CD4-positive, CD25-positive, alpha-beta regulatory T cell (primary cell): ENCODE measurements around the gene HDAC4. TPM values are rescaled to one million over a fixed set of nuclear protein-coding genes. Genes with fewer than 3 reads are reported as not detected.

Source experiments
- ATAC-seq, 2 donors: fragments of 150-1000 bp; cut with Tn5 transposase; one replicate each; pipeline ENCODE4 v1.10.0; 2021; ENCODE audit warnings: low read depth in 2 of 2, moderate number of reproducible peaks in 2 of 2, moderate library complexity in 1 of 2
- DNase-seq, 3 donors: peaks; one replicate each; pipeline versions ENCODE4 v3.0.0 to v3.0.0-alpha.2; 2012 to 2022; ENCODE audit warnings: mixed read lengths in 1 of 3
- H3K27ac ChIP-seq: one replicate; pipeline ENCODE4 v1.7.0; 2013; ENCODE audit warnings: mild to moderate bottlenecking, low read length; ENCODE audit not compliant: insufficient read depth, poor library complexity, severe bottlenecking
- H3K27me3 ChIP-seq: one replicate; pipeline ENCODE4 v1.7.0; 2013; ENCODE audit warnings: low read length; ENCODE audit not compliant: control insufficient read depth, insufficient read depth
- H3K36me3 ChIP-seq: one replicate; pipeline ENCODE4 v1.7.0; 2013; ENCODE audit warnings: mild to moderate bottlenecking, low read length, moderate library complexity; ENCODE audit not compliant: control insufficient read depth, insufficient read depth
- H3K4me1 ChIP-seq: 2 replicates; pipeline ENCODE4 v1.7.0; 2013; ENCODE audit warnings: mild to moderate bottlenecking, low read length; ENCODE audit not compliant: insufficient read depth, control insufficient read depth, poor library complexity, severe bottlenecking
- H3K4me3 ChIP-seq: one replicate; pipeline ENCODE4 v1.7.0; 2013; ENCODE audit warnings: low read depth, mild to moderate bottlenecking, low read length, moderate library complexity
- H3K9me3 ChIP-seq, 2 experiments: 1 replicate in 1 of 2; 2 replicates in 1 of 2; pipeline ENCODE4 v1.7.0; 2013; ENCODE audit warnings: low read length in 2 of 2, mild to moderate bottlenecking in 1 of 2, moderate library complexity in 1 of 2; ENCODE audit not compliant: control insufficient read depth in 2 of 2
- H3K27ac Mint-ChIP-seq, 3 donors: one replicate each; pipeline ENCODE4 v1.8.0; 2020 to 2022; ENCODE audit warnings: mild to moderate bottlenecking in 3 of 3, mixed read lengths in 3 of 3, moderate library complexity in 2 of 3
- H3K27me3 Mint-ChIP-seq: one replicate; pipeline ENCODE4 v1.8.0; 2022; ENCODE audit warnings: mild to moderate bottlenecking, mixed read lengths
- H3K36me3 Mint-ChIP-seq: one replicate; pipeline ENCODE4 v1.8.0; 2020; ENCODE audit warnings: mixed read lengths
- H3K4me1 Mint-ChIP-seq, 4 donors: one replicate each; pipeline ENCODE4 v1.8.0; 2020 to 2022; ENCODE audit warnings: mixed read lengths in 4 of 4, mild to moderate bottlenecking in 1 of 4
- H3K4me3 Mint-ChIP-seq, 4 donors: one replicate each; pipeline ENCODE4 v1.8.0; 2020 to 2022; ENCODE audit warnings: mild to moderate bottlenecking in 4 of 4, mixed read lengths in 4 of 4, moderate library complexity in 3 of 4
- H3K9me3 Mint-ChIP-seq, 7 donors: one replicate each; pipeline ENCODE4 v1.8.0; 2020 to 2022; ENCODE audit warnings: mixed read lengths in 7 of 7, mild to moderate bottlenecking in 3 of 7, moderate library complexity in 2 of 7
- polyA plus RNA-seq, 4 donors: library from polyadenylated mRNA; unstranded; fragments of 300-500 nt; fragmentation: Illumina TruSeq; gene quantifications; one replicate each; pipeline ENCODE4 v1.2.3, GENCODE V29; 2021
- total RNA-seq: library from RNA; stranded (reverse); gene quantifications from one replicate; pipeline ENCODE4 v1.2.3, GENCODE V29; 2022

The HDAC4 gene
- total and polyA plus RNA-seq, 5 donors from 2014 or later: 6.5 to 118 (median 8.6) TPM

DNA sequence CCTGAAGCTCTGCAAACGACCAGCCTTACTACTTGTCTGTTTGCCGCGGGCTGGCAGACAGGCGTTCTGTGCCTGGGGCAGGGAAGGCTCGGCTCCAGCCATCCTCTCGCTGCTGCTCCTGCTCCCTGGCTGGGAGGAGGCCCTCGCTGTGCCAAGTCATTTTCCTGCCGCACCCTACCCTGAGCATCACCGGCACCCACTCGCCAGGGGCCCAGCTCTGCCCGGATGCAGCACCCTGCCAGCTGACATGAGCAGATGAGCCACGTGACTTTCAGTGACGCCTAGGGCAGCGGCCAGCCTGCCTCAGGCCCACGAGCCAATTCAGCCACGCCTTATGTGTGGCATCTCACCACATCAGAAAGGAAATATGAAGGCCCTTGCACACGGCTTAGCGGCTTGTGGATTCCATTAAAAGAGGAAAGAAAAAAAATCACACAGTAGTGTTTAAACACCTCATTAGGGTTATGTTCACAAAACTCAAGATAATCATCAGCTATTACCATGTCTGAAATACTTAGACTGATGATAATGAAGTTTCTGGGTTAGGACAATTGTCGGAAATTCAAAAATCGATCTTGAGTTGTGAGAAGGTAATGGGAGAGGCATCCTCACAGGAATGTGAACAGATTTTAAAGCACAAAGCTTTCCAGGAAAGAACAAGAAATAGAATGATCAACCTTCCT is 302.4 kb downstream of the HDAC4 start:
- H3K36me3 ChIP-seq: peaks cover 56% of the 10 kb centered on the region
- H3K4me1 ChIP-seq: no peaks in the 10 kb centered on the region
- Mint-ChIP-seq H3K9me3 (no peaks in the 10 kb centered on the region), H3K36me3 (peaks cover 23% of the 10 kb centered on the region), H3K4me3 (no peak overlapping the region), H3K27ac (no peak overlapping the region), H3K4me1 (no peaks in the 10 kb centered on the region), H3K27me3 (no peaks in the 10 kb centered on the region)
- no peak overlapping the region for H3K27ac ChIP-seq
- DNase-seq (no peak), ATAC-seq (no peak)
- no peak overlapping the region for H3K4me3 ChIP-seq
- no peaks in the 10 kb centered on the region for H3K27me3 ChIP-seq
- no peaks in the 10 kb centered on the region for H3K9me3 ChIP-seq

DNA sequence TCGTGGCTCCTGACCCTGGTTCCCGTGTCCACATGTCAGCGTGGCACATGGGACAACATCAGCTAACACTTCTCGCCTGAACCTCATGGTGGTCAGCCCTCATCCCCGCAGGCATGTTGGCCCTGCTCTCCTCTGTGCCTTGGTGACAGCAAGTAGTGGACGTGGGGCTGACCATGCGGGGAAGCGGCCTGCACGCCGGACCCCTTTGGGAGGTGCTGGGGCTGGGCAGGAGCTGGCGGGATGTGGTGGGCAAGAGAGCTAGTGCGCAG is 303.5 kb downstream of the HDAC4 start:
- ATAC-seq (no peak), DNase-seq (no peak)
- H3K27me3 ChIP-seq: no peaks in the 10 kb centered on the region
- no peak overlapping the region for H3K4me3 ChIP-seq
- Mint-ChIP-seq H3K36me3 (peaks cover 23% of the 10 kb centered on the region), H3K4me3 (no peak overlapping the region), H3K27me3 (no peaks in the 10 kb centered on the region), H3K4me1 (no peaks in the 10 kb centered on the region), H3K27ac (no peak overlapping the region), H3K9me3 (no peaks in the 10 kb centered on the region)
- no peaks in the 10 kb centered on the region for H3K4me1 ChIP-seq
- H3K36me3 ChIP-seq: peaks cover 52% of the 10 kb centered on the region
- H3K9me3 ChIP-seq: no peaks in the 10 kb centered on the region
- H3K27ac ChIP-seq: no peak overlapping the region

DNA sequence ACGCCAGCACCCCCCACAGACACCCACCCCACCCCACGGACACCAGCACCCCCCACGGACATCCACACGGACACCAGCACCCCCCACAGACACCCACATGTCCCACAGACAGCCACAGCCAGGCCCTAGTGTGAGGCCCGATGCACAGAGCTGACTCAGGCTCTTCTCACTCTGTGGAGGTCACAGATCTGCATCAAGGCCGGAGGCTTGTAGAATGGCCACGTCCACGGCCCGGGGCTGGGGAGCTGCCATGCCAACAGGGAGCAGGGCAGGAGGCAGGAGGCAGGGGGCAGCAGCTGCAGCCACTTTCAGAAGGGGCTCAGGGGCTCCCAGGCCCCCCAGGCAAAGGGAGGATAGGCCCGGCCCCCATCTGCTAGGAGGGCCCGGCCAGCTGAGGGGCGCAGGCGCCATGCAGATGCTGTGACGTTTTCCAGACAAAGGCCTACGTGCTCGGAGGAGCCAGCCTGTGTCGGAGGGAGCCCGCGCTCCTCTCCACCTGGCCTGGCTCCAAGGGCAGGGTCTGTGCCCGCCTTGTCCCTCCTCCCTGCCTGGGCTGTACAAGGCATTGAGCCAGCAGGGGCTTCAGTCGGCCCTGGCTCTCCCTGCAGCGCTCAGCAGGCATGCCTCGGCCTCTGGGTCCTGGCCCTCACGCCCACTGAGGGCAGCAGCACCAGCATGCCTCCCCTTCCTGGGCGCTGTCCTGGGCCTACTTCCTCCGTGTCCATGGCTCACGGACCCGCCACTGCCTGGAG is 304.0 kb downstream of the HDAC4 start:
- no peak overlapping the region for H3K27ac ChIP-seq

DNA sequence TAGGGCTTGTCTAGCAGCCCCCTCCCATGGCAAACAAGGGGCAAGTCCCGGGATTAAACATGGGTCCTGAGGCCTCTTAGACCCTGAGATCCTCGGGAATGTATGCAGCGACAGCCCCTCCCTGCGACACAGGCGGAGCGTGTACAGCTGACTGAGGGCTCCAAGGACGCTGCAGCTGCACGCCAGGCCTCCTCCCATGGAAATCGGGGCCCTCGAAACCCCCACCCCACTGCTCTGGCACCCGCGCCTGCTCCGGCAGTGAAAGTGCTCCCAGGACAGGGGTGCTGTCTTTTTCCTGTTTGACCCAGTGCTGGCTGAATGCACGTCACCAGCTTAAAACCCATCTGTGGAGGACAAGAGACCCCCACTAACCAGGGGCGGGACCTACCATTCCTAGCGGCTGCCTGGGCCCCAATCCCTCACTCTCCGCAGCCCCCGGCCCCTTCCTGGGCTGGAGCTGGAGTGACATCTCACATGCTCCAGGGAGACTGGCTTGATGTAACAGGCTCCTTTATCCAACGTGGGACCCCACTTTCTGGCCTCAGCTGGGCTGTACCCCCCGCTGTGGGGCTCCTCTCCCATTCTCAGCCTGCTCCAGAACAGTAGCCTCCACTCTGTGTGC is 305.2 kb downstream of the HDAC4 start:
- Histone ChIP-seq H3K36me3 (peaks cover 51% of the 10 kb centered on the region), H3K4me1 (no peaks in the 10 kb centered on the region), H3K9me3 (no peaks in the 10 kb centered on the region), H3K27ac (no peak overlapping the region), H3K27me3 (no peaks in the 10 kb centered on the region), H3K4me3 (no peak overlapping the region)
- no peak overlapping the region for H3K27ac Mint-ChIP-seq
- H3K4me1 Mint-ChIP-seq: no peaks in the 10 kb centered on the region
- H3K9me3 Mint-ChIP-seq: no peaks in the 10 kb centered on the region
- ATAC-seq: no peak
- H3K27me3 Mint-ChIP-seq: no peaks in the 10 kb centered on the region
- peaks cover 21% of the 10 kb centered on the region for H3K36me3 Mint-ChIP-seq
- H3K4me3 Mint-ChIP-seq: peak overlapping the region in 1 of 4 donors; percentile 35
- DNase-seq: no peak

More for the DNA sequence above, 304.0 kb downstream of the HDAC4 start:
- no peaks in the 10 kb centered on the region for H3K9me3 Mint-ChIP-seq
- Histone ChIP-seq H3K27me3 (no peaks in the 10 kb centered on the region), H3K9me3 (no peaks in the 10 kb centered on the region), H3K36me3 (peaks cover 50% of the 10 kb centered on the region), H3K4me1 (no peaks in the 10 kb centered on the region), H3K4me3 (no peak overlapping the region)
- DNase-seq (no peak), ATAC-seq (no peak)
- no peak overlapping the region for H3K4me3 Mint-ChIP-seq
- no peaks in the 10 kb centered on the region for H3K27me3 Mint-ChIP-seq
- no peak overlapping the region for H3K27ac Mint-ChIP-seq
- H3K36me3 Mint-ChIP-seq: peaks cover 23% of the 10 kb centered on the region
- H3K4me1 Mint-ChIP-seq: no peaks in the 10 kb centered on the region

DNA sequence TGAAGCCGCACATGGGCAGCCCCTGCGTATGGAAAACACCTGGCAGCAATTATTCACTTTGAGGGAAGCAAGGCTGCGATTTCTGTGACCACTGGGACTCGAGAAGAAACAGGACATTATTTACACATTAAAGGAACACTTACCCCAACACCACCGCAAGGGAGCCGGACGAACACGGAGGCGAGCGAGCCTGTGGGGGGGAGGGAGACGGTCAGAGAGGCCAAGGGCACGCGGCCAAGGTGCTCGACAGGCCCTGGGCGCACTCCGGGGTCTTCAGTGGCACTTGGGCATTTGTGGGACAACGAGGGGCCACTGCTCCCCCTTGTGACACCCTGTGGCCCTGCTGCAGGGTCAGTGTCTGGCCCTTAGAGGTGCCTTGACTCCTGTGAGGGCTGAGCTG is 306.0 kb downstream of the HDAC4 start:
- peaks cover 50% of the 10 kb centered on the region for H3K36me3 ChIP-seq
- H3K4me3 Mint-ChIP-seq: no peak overlapping the region
- no peaks in the 10 kb centered on the region for H3K9me3 ChIP-seq
- H3K4me1 ChIP-seq: no peaks in the 10 kb centered on the region
- peaks cover 16% of the 10 kb centered on the region for H3K36me3 Mint-ChIP-seq
- DNase-seq (no peak), ATAC-seq (no peak)
- no peaks in the 10 kb centered on the region for H3K4me1 Mint-ChIP-seq
- H3K27ac Mint-ChIP-seq: no peak overlapping the region
- H3K27ac ChIP-seq: no peak overlapping the region
- H3K27me3 Mint-ChIP-seq: no peaks in the 10 kb centered on the region
- no peaks in the 10 kb centered on the region for H3K27me3 ChIP-seq
- no peaks in the 10 kb centered on the region for H3K9me3 Mint-ChIP-seq
- no peak overlapping the region for H3K4me3 ChIP-seq

DNA sequence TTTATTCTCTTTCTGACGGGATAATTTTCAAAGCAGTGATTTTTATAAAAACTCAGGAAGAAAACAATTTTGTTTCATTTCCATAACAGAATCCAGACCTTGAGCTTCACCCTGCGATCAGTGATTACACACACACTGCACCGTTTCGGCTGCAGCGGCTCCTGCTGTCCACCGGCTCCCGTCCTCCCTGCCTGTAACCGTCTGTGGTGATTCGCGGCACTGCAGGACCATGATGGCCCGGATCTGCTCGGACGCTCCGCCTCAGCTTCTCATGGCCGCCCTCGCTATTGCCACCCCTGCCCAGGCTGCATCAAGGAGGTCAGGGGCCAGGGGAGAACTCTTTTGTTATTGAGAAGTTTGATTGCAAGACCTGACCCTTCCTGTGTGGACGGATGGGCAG is 306.9 kb downstream of the HDAC4 start:
- ATAC-seq (no peak), DNase-seq (no peak)
- H3K4me3 Mint-ChIP-seq: no peak overlapping the region
- no peaks in the 10 kb centered on the region for H3K27me3 ChIP-seq
- H3K27ac Mint-ChIP-seq: no peak overlapping the region
- no peak overlapping the region for H3K27ac ChIP-seq
- H3K36me3 ChIP-seq: peaks cover 46% of the 10 kb centered on the region
- no peaks in the 10 kb centered on the region for H3K27me3 Mint-ChIP-seq
- no peaks in the 10 kb centered on the region for H3K9me3 ChIP-seq
- H3K4me1 ChIP-seq: no peaks in the 10 kb centered on the region
- no peak overlapping the region for H3K4me3 ChIP-seq
- no peaks in the 10 kb centered on the region for H3K9me3 Mint-ChIP-seq
- H3K4me1 Mint-ChIP-seq: no peaks in the 10 kb centered on the region
- H3K36me3 Mint-ChIP-seq: peaks cover 17% of the 10 kb centered on the region

DNA sequence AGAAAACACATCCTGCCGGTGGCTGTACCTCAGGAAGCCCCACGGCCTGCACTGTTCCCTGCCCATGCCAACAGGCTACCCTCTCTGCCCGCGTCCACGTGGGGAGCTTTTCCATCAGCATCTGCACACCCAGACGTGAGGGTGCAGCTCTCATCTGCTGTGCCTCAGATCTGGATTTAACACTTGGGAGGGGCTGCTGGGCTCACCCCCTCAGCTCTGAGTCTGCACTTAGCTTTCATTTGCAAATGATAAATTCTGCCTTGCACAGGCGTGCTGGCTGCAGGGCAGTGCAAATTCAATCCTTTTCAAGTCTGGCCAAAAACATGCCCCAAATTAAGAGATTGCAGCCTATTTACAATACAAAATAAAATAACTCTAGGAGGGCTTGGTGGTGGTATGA is 307.3 kb downstream of the HDAC4 start:
- Mint-ChIP-seq H3K9me3 (no peaks in the 10 kb centered on the region), H3K4me3 (no peak overlapping the region), H3K36me3 (peaks cover 18% of the 10 kb centered on the region), H3K27me3 (no peaks in the 10 kb centered on the region), H3K4me1 (no peaks in the 10 kb centered on the region), H3K27ac (no peak overlapping the region)
- H3K4me3 ChIP-seq: no peak overlapping the region
- ATAC-seq (no peak), DNase-seq (no peak)
- no peak overlapping the region for H3K27ac ChIP-seq
- H3K4me1 ChIP-seq: no peaks in the 10 kb centered on the region
- no peaks in the 10 kb centered on the region for H3K27me3 ChIP-seq
- peaks cover 47% of the 10 kb centered on the region for H3K36me3 ChIP-seq
- H3K9me3 ChIP-seq: no peaks in the 10 kb centered on the region
